Body of pancreas (tissue), 4 donors: Measurements from ENCODE around the gene SERHL2. TPM values are rescaled to one million over a fixed set of nuclear protein-coding genes. Genes with fewer than 3 reads are reported as not detected.
"Not testable (repeated sequence)": the region's sequence is repeated elsewhere in the genome, so short reads cannot be mapped to it uniquely, and the experiment has no call there.

Source experiments
- ATAC-seq: fragments of 150-250 bp; one replicate; pipeline ENCODE4 v1.9.1; 2016
- DNase-seq, 4 donors: peaks; one replicate each; pipeline ENCODE4 v3.0.0-alpha.2; 2019
- H3K27ac ChIP-seq, 4 donors: fragments of 200-600 bp; sonication (generic); 1 replicate in 3 of 4; 2 replicates in 1 of 4; pipeline versions ENCODE4 v1.5.1 to v1.6.1; 2016 to 2019; ENCODE audit warnings: mild to moderate bottlenecking in 1 of 4, mixed read lengths in 1 of 4, moderate library complexity in 1 of 4
- H3K27me3 ChIP-seq, 2 donors: fragments of 200-600 bp; sonication (generic); one replicate each; pipeline ENCODE4 v1.6.0; 2016; ENCODE audit warnings: mild to moderate bottlenecking in 1 of 2
- H3K36me3 ChIP-seq, 2 donors: fragments of 200-600 bp; sonication (generic); replicated peaks in 1 of 2; 2 replicates each; pipeline ENCODE4 v1.5.1; 2016; ENCODE audit warnings: low read depth in 2 of 2; ENCODE audit not compliant: insufficient read depth in 1 of 2
- H3K4me1 ChIP-seq: fragments of 200-600 bp; sonication (generic); one replicate; pipeline ENCODE4 v1.6.0; 2016
- H3K4me3 ChIP-seq, 2 donors: fragments of 200-600 bp; sonication (generic); 1 replicate in 1 of 2; 2 replicates in 1 of 2; pipeline ENCODE4 v1.5.1; 2016 to 2019
- H3K9me3 ChIP-seq, 3 donors: fragments of 200-600 bp; sonication (generic); 1 replicate in 2 of 3; 2 replicates in 1 of 3; pipeline ENCODE4 v1.5.1; 2016
- POLR2A ChIP-seq, 3 donors: fragments of 450-650 bp; IDR thresholded peaks; one replicate each; pipeline ENCODE4 v1.6.1; 2016; ENCODE audit warnings: antibody characterized with exemption in 3 of 3, mild to moderate bottlenecking in 2 of 3
- WGBS, 2 donors: methylation state at CpG; one replicate each; pipeline ENCODE4 v1.1.5; 2017; 5-methylcytosine and 5-hydroxymethylcytosine counted together
- intact Hi-C: fragments of 100-400 bp; cut with DNase I; formaldehyde crosslinking; loops from one replicate; pipeline ENCODE4 v1.15.1; 2023
- total RNA-seq, 2 donors: library from RNA; depleted of rRNA; stranded (reverse); fragments of >200 nt; gene quantifications; one replicate each; pipeline ENCODE4 v1.1.0, GENCODE V29; 2016
- TF ChIP-seq, protein P1 (sequence below), 7 experiments: fragments of 450-650 bp in 4 of 7; fragments of 200-600 bp in 3 of 7; sonication (generic) in 3 of 7; IDR thresholded peaks; one replicate each; pipeline ENCODE4 v1.5.1; 2016 to 2019; ENCODE audit warnings: antibody characterized with exemption in 7 of 7

SERHL2 gene
- total RNA-seq, 2 donors from 2014 or later, result 2.6 TPM; not detected in 1

DNA sequence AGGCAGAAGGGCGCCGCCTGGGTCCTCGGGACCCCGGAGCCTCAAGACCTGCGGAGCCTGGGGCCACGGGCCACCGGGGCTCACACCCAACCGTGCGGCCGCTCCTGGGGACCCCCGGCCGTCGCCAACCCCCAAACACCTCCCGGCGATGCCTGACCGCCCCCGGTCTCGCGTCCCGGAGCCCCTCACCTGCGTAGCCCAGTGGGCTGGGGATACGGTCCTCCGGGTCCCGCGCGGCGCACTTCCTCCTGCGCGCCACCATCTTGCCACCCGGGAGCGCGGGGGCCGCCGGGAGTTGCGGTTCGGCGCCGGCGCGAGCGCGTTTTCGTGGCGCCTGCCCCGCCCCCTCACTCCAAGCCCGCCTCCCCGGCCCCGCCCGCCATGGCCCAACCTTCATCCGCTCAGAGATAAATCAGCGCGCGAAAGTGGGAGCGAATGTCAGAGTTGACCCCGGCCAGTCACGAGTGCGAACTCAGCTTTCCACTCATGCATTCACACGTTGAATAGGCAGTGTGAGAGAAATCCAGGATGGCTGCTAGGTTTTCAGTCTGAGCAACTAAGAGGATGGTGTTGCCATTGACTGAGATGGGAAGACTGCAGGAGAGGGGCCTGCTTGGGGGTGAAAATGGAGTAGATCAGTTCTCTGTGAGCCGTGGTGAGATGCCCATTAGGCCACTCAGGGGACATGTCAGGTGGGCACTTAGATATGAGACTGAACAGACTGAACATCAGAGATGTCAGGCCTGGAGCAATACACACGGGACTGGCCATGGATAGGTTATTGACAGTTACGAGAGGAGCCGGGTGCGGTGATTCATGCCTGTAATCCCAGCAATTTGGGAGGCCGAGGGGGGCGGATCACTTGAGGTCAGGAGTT is 34.0 kb upstream of the SERHL2 start, which contains the start of gene RRP7A:
Gene RRP7A, minus strand, starts transcription at position 272 of the 877 bp plus-strand sequence. Its CDS starts 10 bp downstream, at position 262.
- intact Hi-C loops, result no loop called here
- peak within 1 kb of the TSS in 3 of 4 donors; percentile 65 to 76 (median 69) for H3K27ac ChIP-seq
- ATAC-seq, result peak; percentile 91
- peak; percentile 19 to 75 (median 74) for TF ChIP-seq POLR2A (IDR thresholded peaks at IDR 0.05)
- TF ChIP-seq, protein P1, sequence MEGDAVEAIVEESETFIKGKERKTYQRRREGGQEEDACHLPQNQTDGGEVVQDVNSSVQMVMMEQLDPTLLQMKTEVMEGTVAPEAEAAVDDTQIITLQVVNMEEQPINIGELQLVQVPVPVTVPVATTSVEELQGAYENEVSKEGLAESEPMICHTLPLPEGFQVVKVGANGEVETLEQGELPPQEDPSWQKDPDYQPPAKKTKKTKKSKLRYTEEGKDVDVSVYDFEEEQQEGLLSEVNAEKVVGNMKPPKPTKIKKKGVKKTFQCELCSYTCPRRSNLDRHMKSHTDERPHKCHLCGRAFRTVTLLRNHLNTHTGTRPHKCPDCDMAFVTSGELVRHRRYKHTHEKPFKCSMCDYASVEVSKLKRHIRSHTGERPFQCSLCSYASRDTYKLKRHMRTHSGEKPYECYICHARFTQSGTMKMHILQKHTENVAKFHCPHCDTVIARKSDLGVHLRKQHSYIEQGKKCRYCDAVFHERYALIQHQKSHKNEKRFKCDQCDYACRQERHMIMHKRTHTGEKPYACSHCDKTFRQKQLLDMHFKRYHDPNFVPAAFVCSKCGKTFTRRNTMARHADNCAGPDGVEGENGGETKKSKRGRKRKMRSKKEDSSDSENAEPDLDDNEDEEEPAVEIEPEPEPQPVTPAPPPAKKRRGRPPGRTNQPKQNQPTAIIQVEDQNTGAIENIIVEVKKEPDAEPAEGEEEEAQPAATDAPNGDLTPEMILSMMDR (IDR thresholded peaks at IDR 0.05), result no peak
- no peaks in the 10 kb centered on the region for H3K36me3 ChIP-seq
- no peaks in the 10 kb centered on the region for H3K27me3 ChIP-seq
- 6 to 13% methylated on average over 29 to 65 of the region's 65 CpGs for WGBS, 2 donors
- H3K9me3 ChIP-seq, result no peaks in the 10 kb centered on the region
- H3K4me3 ChIP-seq, result peak within 1 kb of the TSS; percentile 74 to 75
- peak; percentile 70 to 85 (median 76) for DNase-seq
- peaks cover 21% of the 10 kb centered on the region for H3K4me1 ChIP-seq

- H3K27me3 ChIP-seq, result no peaks in the 10 kb centered on the region
- H3K36me3 ChIP-seq, result no peaks in the 10 kb centered on the region
- no peak overlapping the region for H3K27ac ChIP-seq
- DNase-seq (no peak), ATAC-seq (no peak)
- WGBS, 2 donors, result 82 to 91% methylated on average over 9 of the region's 9 CpGs
- H3K4me3 ChIP-seq, result no peak overlapping the region
- no peaks in the 10 kb centered on the region for H3K9me3 ChIP-seq
- TF ChIP-seq, protein P1 (IDR thresholded peaks at IDR 0.05), result no peak
- TF ChIP-seq POLR2A (IDR thresholded peaks at IDR 0.05), result no peak
- intact Hi-C loops, result no loop called here
- H3K4me1 ChIP-seq, result peaks cover 15% of the 10 kb centered on the region
Measured at GRCh38 chr22:42521228-42521546, 32.6 kb upstream of the SERHL2 start.

DNA sequence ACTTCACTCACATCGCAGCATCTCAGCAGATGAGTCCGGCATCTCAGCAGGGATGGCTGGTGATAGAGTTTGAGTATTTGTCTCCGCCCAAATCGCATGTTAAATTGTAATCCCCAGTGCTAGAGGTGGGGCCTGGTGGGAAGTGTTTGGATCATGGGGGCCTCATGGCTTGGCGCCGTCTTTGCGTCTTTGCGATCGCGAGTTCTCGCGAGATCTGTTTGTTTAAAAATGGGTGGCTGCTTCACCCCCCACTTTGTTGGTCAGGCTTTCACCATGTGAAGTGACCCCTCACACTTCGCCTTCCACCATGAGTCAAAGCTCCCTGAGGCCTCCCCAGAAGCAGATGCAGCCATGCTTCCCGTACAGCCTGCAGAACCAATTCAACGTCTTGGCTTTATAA is 31.2 kb upstream of the SERHL2 start:
- TF ChIP-seq, protein P1 (IDR thresholded peaks at IDR 0.05), result no peak
- no peak for TF ChIP-seq POLR2A (IDR thresholded peaks at IDR 0.05)
- Histone ChIP-seq H3K9me3 (no peaks in the 10 kb centered on the region), H3K27me3 (no peaks in the 10 kb centered on the region), H3K4me1 (peaks cover 12% of the 10 kb centered on the region), H3K4me3 (no peak overlapping the region), H3K27ac (no peak overlapping the region), H3K36me3 (no peaks in the 10 kb centered on the region)
- 91 to 92% methylated on average over 15 of the region's 15 CpGs for WGBS, 2 donors
- DNase-seq (no peak), ATAC-seq (no peak)
- intact Hi-C loops, result no loop called here

DNA sequence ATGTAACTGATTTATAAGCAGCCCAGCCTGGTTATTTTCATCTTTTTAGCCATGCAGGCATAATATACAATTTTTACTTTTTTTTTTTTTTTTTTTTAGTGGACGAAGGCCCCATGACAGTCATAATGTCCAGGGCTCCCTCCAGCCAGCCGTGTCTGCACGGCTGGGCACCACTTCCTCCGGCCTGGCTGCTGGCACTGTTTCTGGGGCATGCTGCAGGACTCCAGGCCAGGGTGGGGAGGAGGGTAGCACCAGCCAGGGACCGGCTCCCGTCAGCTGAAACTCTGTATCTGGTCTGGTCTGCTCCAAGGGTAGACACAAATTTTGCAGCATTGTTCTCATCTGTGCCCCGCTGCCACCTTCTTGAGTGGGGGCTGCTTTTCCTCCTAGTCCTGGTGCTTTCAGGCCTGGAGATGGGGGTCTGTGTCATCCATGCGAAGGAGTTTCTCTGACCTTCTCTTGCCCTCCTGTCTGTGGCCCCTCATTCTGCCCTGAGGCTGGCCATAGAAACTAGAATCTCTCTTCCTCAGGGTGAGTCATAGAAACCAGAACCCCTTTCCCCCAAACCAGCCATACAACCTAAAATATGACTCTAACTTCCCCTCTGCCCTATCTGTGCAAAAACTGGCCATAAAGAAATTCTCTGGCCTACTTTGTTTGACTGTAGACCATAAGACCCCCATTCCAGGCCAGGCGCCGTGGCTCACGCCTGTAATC is 25.0 kb upstream of the SERHL2 start:
- ATAC-seq (no peak), DNase-seq (no peak)
- Histone ChIP-seq H3K27me3 (no peaks in the 10 kb centered on the region), H3K27ac (no peak overlapping the region), H3K4me1 (no peaks in the 10 kb centered on the region), H3K4me3 (no peak overlapping the region), H3K36me3 (no peaks in the 10 kb centered on the region), H3K9me3 (no peaks in the 10 kb centered on the region)
- no peak for TF ChIP-seq POLR2A (IDR thresholded peaks at IDR 0.05)
- TF ChIP-seq, protein P1 (IDR thresholded peaks at IDR 0.05), result no peak
- intact Hi-C loops, result no loop called here
- 88 to 90% methylated on average over 10 to 11 of the region's 11 CpGs for WGBS, 2 donors

- H3K4me3 ChIP-seq, DNase-seq, H3K36me3 ChIP-seq, H3K9me3 ChIP-seq, H3K4me1 ChIP-seq, ATAC-seq, H3K27ac ChIP-seq, H3K27me3 ChIP-seq, intact Hi-C loops: not testable (repeated sequence)
- 87% methylated on average over 8 of the region's 8 CpGs for WGBS, 2 donors
Measured at GRCh38 chr22:42529435-42529834, 24.3 kb upstream of the SERHL2 start.

GRCh38 chr22:42531401-42532084 is 22.2 kb upstream of the SERHL2 start:
- intact Hi-C loops, H3K27me3 ChIP-seq, H3K4me3 ChIP-seq, H3K36me3 ChIP-seq, ATAC-seq, H3K27ac ChIP-seq, H3K9me3 ChIP-seq, H3K4me1 ChIP-seq, DNase-seq: not testable (repeated sequence)
- 73 to 78% methylated on average over 24 of the region's 24 CpGs for WGBS, 2 donors
